Caco-2 (cell line): Measurements from ENCODE around the gene MKNK2. TPM values are rescaled to one million over a fixed set of nuclear protein-coding genes. Genes with fewer than 3 reads are reported as not detected.

ENCODE experiments used
- BruUV-seq: library from RNA; stranded (reverse); fragments of 400-500 nt; replicated peaks from 2 replicates; lab custom pipeline; 2021; lab: Mats Ljungman, UMichigan
- CTCF ChIA-PET: fragments of 300-600 bp; sonication (Branson Sonifier 250); formaldehyde crosslinking; loops from one replicate; lab custom pipeline; 2022; ENCODE audit warnings: antibody characterized with exemption; lab: Charles Lee
- POLR2A ChIA-PET: fragments of 300-600 bp; sonication (Branson Sonifier 250); formaldehyde crosslinking; loops from one replicate; lab custom pipeline; 2022; ENCODE audit warnings: antibody characterized with exemption; lab: Charles Lee
- DNase-seq, 2 experiments: peaks; one replicate each; pipeline versions ENCODE4 v3.0.0 to v3.0.0-alpha.2; 2020 to 2022
- H3K27me3 ChIP-seq: replicated peaks from 2 replicates; pipeline ENCODE4 v1.6.0; 2011; ENCODE audit warnings: low read length; ENCODE audit not compliant: control insufficient read depth, insufficient read depth
- H3K36me3 ChIP-seq: 2 replicates; pipeline ENCODE4 v1.5.1; 2011; ENCODE audit warnings: low read length; ENCODE audit not compliant: control insufficient read depth, insufficient read depth
- H3K4me1 ChIP-seq: fragments of 250-450 bp; sonication (Bioruptor Pico); 2 replicates; pipeline ENCODE4 v1.5.1; 2020; ENCODE audit warnings: mild to moderate bottlenecking
- H3K4me3 ChIP-seq: 2 replicates; pipeline ENCODE4 v1.5.1; 2011; ENCODE audit warnings: low read depth, mild to moderate bottlenecking, control low read depth, low read length
- H3K9me3 ChIP-seq: fragments of 250-450 bp; sonication (Bioruptor Pico); 2 replicates; pipeline ENCODE4 v1.5.1; 2020; ENCODE audit warnings: mild to moderate bottlenecking, moderate library complexity
- H3K27ac Mint-ChIP-seq: one replicate; pipeline ENCODE4 v1.8.0; 2022; ENCODE audit warnings: mixed read lengths; ENCODE audit not compliant: unreplicated experiment
- H3K27me3 Mint-ChIP-seq: one replicate; pipeline ENCODE4 v1.8.0; 2022; ENCODE audit warnings: mixed read lengths; ENCODE audit not compliant: insufficient read depth, unreplicated experiment
- H3K36me3 Mint-ChIP-seq: one replicate; pipeline ENCODE4 v1.8.0; 2022; ENCODE audit warnings: mild to moderate bottlenecking, mixed read lengths; ENCODE audit not compliant: insufficient read depth, unreplicated experiment
- H3K4me1 Mint-ChIP-seq: one replicate; pipeline ENCODE4 v1.8.0; 2022; ENCODE audit warnings: low read depth, mixed read lengths; ENCODE audit not compliant: unreplicated experiment
- H3K4me3 Mint-ChIP-seq: one replicate; pipeline ENCODE4 v1.8.0; 2022; ENCODE audit warnings: mild to moderate bottlenecking, moderate library complexity, mixed read lengths; ENCODE audit not compliant: unreplicated experiment
- H3K9me3 Mint-ChIP-seq: one replicate; pipeline ENCODE4 v1.8.0; 2022; ENCODE audit warnings: mixed read lengths; ENCODE audit not compliant: unreplicated experiment
- CTCF ChIP-seq, 2 experiments: fragments of 200-600 bp in 1 of 2; IDR thresholded peaks; 1 replicate in 1 of 2; 2 replicates in 1 of 2; pipeline versions ENCODE4 v1.5.1 to v1.8.0; 2011 to 2022; ENCODE audit warnings: antibody characterized with exemption in 1 of 2, control low read depth in 1 of 2, inconsistent platforms in 1 of 2, low read depth in 1 of 2, low read length in 1 of 2, mild to moderate bottlenecking in 1 of 2, moderate library complexity in 1 of 2; ENCODE audit not compliant: insufficient read depth in 1 of 2, severe bottlenecking in 1 of 2, unreplicated experiment in 1 of 2
- intact Hi-C: fragments of 100-400 bp; cut with micrococcal nuclease; formaldehyde crosslinking; loops from one replicate; pipeline ENCODE4 v1.10.0; 2022; ENCODE audit not compliant: unreplicated experiment
- total RNA-seq: library from RNA; stranded (reverse); gene quantifications from 2 replicates; pipeline ENCODE4 v1.2.3, GENCODE V29; 2022

The MKNK2 gene
- total RNA-seq, 1 experiment from 2014 or later, result 162 TPM

GRCh38 chr19:2013683-2013961, 37.4 kb downstream of the MKNK2 start:
- Mint-ChIP-seq H3K36me3 (peaks cover 21% of the 10 kb centered on the region), H3K27me3 (no peaks in the 10 kb centered on the region), H3K4me1 (no peaks in the 10 kb centered on the region), H3K9me3 (no peaks in the 10 kb centered on the region), H3K27ac (no peak overlapping the region), H3K4me3 (peak overlapping the region; percentile 66)
- Histone ChIP-seq H3K36me3 (no peaks in the 10 kb centered on the region), H3K4me3 (no peak overlapping the region), H3K27me3 (no peaks in the 10 kb centered on the region), H3K4me1 (no peaks in the 10 kb centered on the region), H3K9me3 (no peaks in the 10 kb centered on the region)
- TF ChIP-seq CTCF (IDR thresholded peaks at IDR 0.05; ENCODE audit: insufficient read depth in 1 of 2, low read depth in 1 of 2, low read length in 1 of 2, severe bottlenecking in 1 of 2, unreplicated experiment in 1 of 2), result no peak
- no TSS peak for BruUV-seq
- ChIA-PET CTCF (no interaction called here), POLR2A (no interaction called here)
- intact Hi-C loops, result no loop called here
- DNase-seq, result no peak

GRCh38 chr19:2012941-2013682, 37.9 kb downstream of the MKNK2 start:
- H3K27me3 Mint-ChIP-seq, result no peaks in the 10 kb centered on the region
- H3K4me3 Mint-ChIP-seq, result peak overlapping the region; percentile 66
- Histone ChIP-seq H3K27me3 (no peaks in the 10 kb centered on the region), H3K9me3 (no peaks in the 10 kb centered on the region), H3K36me3 (no peaks in the 10 kb centered on the region), H3K4me3 (no peak overlapping the region), H3K4me1 (no peaks in the 10 kb centered on the region)
- H3K9me3 Mint-ChIP-seq, result no peaks in the 10 kb centered on the region
- DNase-seq, result no peak
- intact Hi-C loops, result no loop called here
- H3K4me1 Mint-ChIP-seq, result no peaks in the 10 kb centered on the region
- no peak for TF ChIP-seq CTCF (IDR thresholded peaks at IDR 0.05; ENCODE audit: insufficient read depth in 1 of 2, low read depth in 1 of 2, low read length in 1 of 2, severe bottlenecking in 1 of 2, unreplicated experiment in 1 of 2)
- H3K27ac Mint-ChIP-seq, result no peak overlapping the region
- POLR2A ChIA-PET, result no interaction called here
- CTCF ChIA-PET, result no interaction called here
- BruUV-seq, result no TSS peak
- peaks cover 21% of the 10 kb centered on the region for H3K36me3 Mint-ChIP-seq

- ChIA-PET POLR2A (interaction anchor here (0.6 kb wide), 1 partner anchor 23 kb away, joined by 3 read pairs; no protein-coding TSS in a partner anchor), CTCF (no interaction called here)
- no peak overlapping the region for H3K4me3 ChIP-seq
- H3K36me3 Mint-ChIP-seq, result peaks cover 21% of the 10 kb centered on the region
- no peak for DNase-seq
- no peaks in the 10 kb centered on the region for H3K9me3 Mint-ChIP-seq
- intact Hi-C loops, result no loop called here
- no TSS peak for BruUV-seq
- no peak overlapping the region for H3K4me3 Mint-ChIP-seq
- no peaks in the 10 kb centered on the region for H3K27me3 Mint-ChIP-seq
- H3K4me1 ChIP-seq, result no peaks in the 10 kb centered on the region
- TF ChIP-seq CTCF (IDR thresholded peaks at IDR 0.05; ENCODE audit: insufficient read depth in 1 of 2, low read depth in 1 of 2, low read length in 1 of 2, severe bottlenecking in 1 of 2, unreplicated experiment in 1 of 2), result no peak
- no peak overlapping the region for H3K27ac Mint-ChIP-seq
- H3K27me3 ChIP-seq, result no peaks in the 10 kb centered on the region
- no peaks in the 10 kb centered on the region for H3K4me1 Mint-ChIP-seq
- no peaks in the 10 kb centered on the region for H3K36me3 ChIP-seq
- no peaks in the 10 kb centered on the region for H3K9me3 ChIP-seq
Observed at GRCh38 chr19:2011169-2011568, 39.9 kb downstream of the MKNK2 start.
